Measurements from ENCODE around the gene ESRRB.

The ESRRB gene

GRCh38 chr14:76510181-76510580, 134.2 kb downstream of the ESRRB start:
- no peak for TF ChIP-seq CTCF (conservative IDR thresholded peaks at IDR 0.05; ENCODE audit: control insufficient read depth, insufficient read depth, low read depth, low read length)
- no peak overlapping the region for H3K4me3 ChIP-seq (ENCODE audit: control insufficient read depth, low read depth, low read length)
- no peak for DNase-seq (ENCODE audit: low read depth)

DNA sequence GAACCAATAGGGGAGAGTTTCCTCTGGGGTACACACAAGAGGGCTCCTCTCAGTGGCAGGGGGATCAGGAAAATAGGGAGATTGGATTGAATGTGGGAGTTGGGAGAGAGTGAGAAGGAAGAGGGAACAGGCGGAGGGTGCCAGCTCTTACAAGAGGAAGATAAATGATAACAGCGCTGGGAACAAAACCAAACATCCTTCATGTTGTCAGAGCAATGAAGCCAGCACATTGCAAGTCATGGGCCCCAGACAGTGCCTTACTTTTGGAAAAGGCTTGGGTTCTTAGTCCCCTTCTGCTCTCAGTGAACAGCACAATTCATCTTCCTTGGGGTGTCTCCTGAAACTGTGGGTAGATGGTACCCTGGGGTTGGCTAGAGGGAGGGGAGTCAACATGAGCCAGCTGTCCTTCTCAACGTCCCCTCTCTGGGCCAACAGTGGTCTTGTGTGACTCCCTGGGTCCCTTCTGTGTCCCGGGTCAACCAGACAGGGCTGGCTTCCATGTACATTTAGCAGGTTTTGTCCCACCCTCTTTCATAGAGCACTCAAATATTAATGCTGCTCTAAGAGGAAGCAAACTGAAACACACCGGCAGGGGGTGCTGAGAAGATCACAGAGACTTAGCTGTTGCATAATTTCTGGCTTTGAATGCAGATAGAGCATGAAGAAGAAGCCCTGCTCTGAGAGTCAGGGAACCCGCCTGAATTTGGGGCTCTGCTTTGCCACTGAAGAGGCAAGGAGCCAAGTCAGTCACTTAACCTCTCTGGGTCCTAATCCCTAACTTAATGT, 138.5 kb downstream of the ESRRB start:
- DNase-seq (ENCODE audit: low read depth), result peak; percentile 9
- no peak for TF ChIP-seq CTCF (conservative IDR thresholded peaks at IDR 0.05; ENCODE audit: control insufficient read depth, insufficient read depth, low read depth, low read length)
- no peak overlapping the region for H3K4me3 ChIP-seq (ENCODE audit: control insufficient read depth, low read depth, low read length)

DNA sequence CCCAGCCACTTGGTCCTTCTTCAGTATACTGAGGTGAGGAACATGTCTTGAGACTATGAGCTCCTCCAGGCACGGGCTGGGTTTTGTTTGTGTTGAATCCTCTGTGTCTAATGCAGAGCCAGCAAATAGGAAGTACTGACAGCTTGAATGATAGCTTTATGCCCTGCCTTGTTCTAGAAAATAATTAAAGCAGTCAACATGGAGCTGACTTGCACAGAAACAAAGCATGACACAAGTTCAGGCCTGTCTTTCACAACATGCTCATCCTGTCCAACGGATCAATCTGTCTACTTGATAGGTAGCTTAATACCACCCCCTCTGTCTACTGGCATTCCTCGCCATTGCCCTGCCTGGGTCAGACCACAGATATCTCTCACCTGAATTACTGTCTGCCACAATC, 140.9 kb downstream of the ESRRB start:
- TF ChIP-seq CTCF (conservative IDR thresholded peaks at IDR 0.05; ENCODE audit: control insufficient read depth, insufficient read depth, low read depth, low read length), result no peak
- no peak for DNase-seq (ENCODE audit: low read depth)
- no peak overlapping the region for H3K4me3 ChIP-seq (ENCODE audit: control insufficient read depth, low read depth, low read length)

- H3K4me3 ChIP-seq (ENCODE audit: control insufficient read depth, low read depth, low read length), result no peak overlapping the region
- no peak for DNase-seq (ENCODE audit: low read depth)
- TF ChIP-seq CTCF (conservative IDR thresholded peaks at IDR 0.05; ENCODE audit: control insufficient read depth, insufficient read depth, low read depth, low read length), result no peak
Observed at GRCh38 chr14:76518366-76518765, 142.4 kb downstream of the ESRRB start.

DNA sequence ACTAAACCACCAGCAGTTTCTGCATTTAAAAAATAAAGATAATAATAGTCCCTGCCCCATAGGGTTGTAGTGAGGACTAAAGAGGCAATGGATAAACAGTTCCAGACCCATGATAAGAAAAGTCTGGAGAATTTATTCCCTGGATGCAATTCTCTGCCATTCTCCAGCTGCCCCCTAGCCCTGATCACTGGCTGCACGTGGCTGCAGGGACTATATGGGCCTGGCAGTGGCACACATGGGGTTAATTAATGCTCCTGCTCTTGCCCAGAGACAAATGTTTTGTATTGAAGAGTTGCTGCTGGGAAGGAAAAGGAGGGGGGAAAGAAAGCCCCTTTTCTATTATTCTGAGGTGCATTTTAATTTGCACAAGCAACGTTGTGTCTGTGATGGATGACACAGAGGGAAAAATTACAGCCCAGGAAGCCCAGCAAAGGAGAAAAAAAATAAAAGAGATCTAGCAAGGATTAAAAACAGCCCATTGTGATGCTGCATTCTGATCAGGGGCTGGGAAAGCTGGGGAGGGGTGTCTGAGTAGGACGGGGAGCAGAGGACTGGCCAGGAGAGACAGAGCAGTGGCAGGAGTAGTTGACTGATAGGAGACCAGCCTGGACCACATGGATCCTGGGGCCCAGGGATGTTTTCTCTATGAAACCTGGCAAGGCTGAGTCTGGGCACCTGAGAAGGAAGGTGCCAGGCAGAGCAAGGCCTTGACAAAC, 149.3 kb downstream of the ESRRB start:
- TF ChIP-seq CTCF (conservative IDR thresholded peaks at IDR 0.05; ENCODE audit: control insufficient read depth, insufficient read depth, low read depth, low read length), result no peak
- H3K4me3 ChIP-seq (ENCODE audit: control insufficient read depth, low read depth, low read length), result no peak overlapping the region
- DNase-seq (ENCODE audit: low read depth), result no peak

- TF ChIP-seq CTCF (conservative IDR thresholded peaks at IDR 0.05; ENCODE audit: control insufficient read depth, insufficient read depth, low read depth, low read length), result no peak
- no peak for DNase-seq (ENCODE audit: low read depth)
- H3K4me3 ChIP-seq (ENCODE audit: control insufficient read depth, low read depth, low read length), result no peak overlapping the region
Observed at GRCh38 chr14:76531085-76531484, 155.1 kb downstream of the ESRRB start.

All from fibroblast of mammary gland (primary cell).